HepG2 (cell line): Measurements from ENCODE around the gene DEDD2. TPM values are rescaled to one million over a fixed set of nuclear protein-coding genes. Genes with fewer than 3 reads are reported as not detected.
A peak's percentile ranks its signal among the peaks of the same experiment; 100 is the strongest.

Experiments
- AGO2 ChIP-seq: fragments of 200-400 bp; formaldehyde crosslinking; optimal IDR thresholded peaks from 2 replicates; pipeline ENCODE3; 2017; ENCODE audit warnings: mild to moderate bottlenecking, low read depth, low read length, moderate library complexity
- ATF2 ChIP-seq: sonication (generic); formaldehyde crosslinking; IDR thresholded peaks from 2 replicates; pipeline ENCODE4 v1.4.0; 2020; ENCODE audit warnings: missing genetic modification reagents
- EP300 ChIP-seq, 3 experiments: sonication (generic) in 1 of 3; formaldehyde crosslinking in 1 of 3; IDR thresholded peaks; 2 replicates each; pipeline versions ENCODE4 v1.5.1 to v1.6.1; 2011 to 2020; ENCODE audit warnings: low read depth in 2 of 3, low read length in 2 of 3, borderline replicate concordance in 1 of 3, improper control_type of control experiment in 1 of 3, mild to moderate bottlenecking in 1 of 3, missing genetic modification reagents in 1 of 3, moderate library complexity in 1 of 3
- JUND ChIP-seq: sonication (generic); formaldehyde crosslinking; IDR thresholded peaks from 2 replicates; pipeline ENCODE4 v1.8.0; 2022; ENCODE audit warnings: mild to moderate bottlenecking, missing genetic modification reagents
- NAIF1 ChIP-seq: sonication (generic); formaldehyde crosslinking; IDR thresholded peaks from 2 replicates; pipeline ENCODE4 v1.5.0; 2020; ENCODE audit warnings: mild to moderate bottlenecking, missing genetic modification reagents, borderline replicate concordance
- NCOA2 ChIP-seq: sonication (generic); formaldehyde crosslinking; IDR thresholded peaks from 2 replicates; pipeline ENCODE4 v1.8.0; 2022; ENCODE audit warnings: inconsistent platforms
- NONO ChIP-seq, 2 experiments: fragments of 450-650 bp in 1 of 2; sonication (generic) in 1 of 2; formaldehyde crosslinking in 1 of 2; IDR thresholded peaks in 1 of 2; conservative IDR thresholded peaks in 1 of 2; 2 replicates each; pipeline versions ENCODE4 v1.6.1 to v1.8.0; 2017 to 2022; ENCODE audit warnings: mild to moderate bottlenecking in 1 of 2, missing genetic modification reagents in 1 of 2, moderate library complexity in 1 of 2
- RBM22 ChIP-seq: fragments of 200-400 bp; formaldehyde crosslinking; optimal IDR thresholded peaks from 2 replicates; pipeline ENCODE3; 2017; ENCODE audit warnings: mild to moderate bottlenecking, low read length, moderate library complexity
- RXRA ChIP-seq: sonication (generic); formaldehyde crosslinking; IDR thresholded peaks from 2 replicates; pipeline ENCODE4 v1.5.1; 2020; ENCODE audit warnings: missing genetic modification reagents
- SATB2 ChIP-seq: sonication (generic); formaldehyde crosslinking; IDR thresholded peaks from 2 replicates; pipeline ENCODE4 v1.5.0; 2020; ENCODE audit warnings: missing genetic modification reagents
- TCF7L2 ChIP-seq: IDR thresholded peaks from 2 replicates; pipeline ENCODE4 v1.6.1; 2011; ENCODE audit warnings: mild to moderate bottlenecking, low read depth, low read length, moderate library complexity
- XRCC5 ChIP-seq: fragments of 200-400 bp; formaldehyde crosslinking; optimal IDR thresholded peaks from 2 replicates; pipeline ENCODE3; 2017; ENCODE audit warnings: mild to moderate bottlenecking, low read length
- ZC3H13 ChIP-seq: sonication (generic); formaldehyde crosslinking; IDR thresholded peaks from 2 replicates; pipeline ENCODE4 v1.8.1; 2023; ENCODE audit warnings: mild to moderate bottlenecking, missing genetic modification reagents, moderate library complexity
- ZKSCAN5 ChIP-seq: sonication (generic); formaldehyde crosslinking; IDR thresholded peaks from 2 replicates; pipeline ENCODE4 v1.5.1; 2020; ENCODE audit warnings: mild to moderate bottlenecking, missing genetic modification reagents
- ZNF318 ChIP-seq: sonication (generic); formaldehyde crosslinking; IDR thresholded peaks from 2 replicates; pipeline ENCODE4 v1.4.0; 2020; ENCODE audit warnings: mild to moderate bottlenecking, missing genetic modification reagents
- ZNF326 ChIP-seq: sonication (generic); formaldehyde crosslinking; IDR thresholded peaks from 2 replicates; pipeline ENCODE4 v1.4.0; 2020; ENCODE audit warnings: missing genetic modification reagents, borderline replicate concordance
- ZNF331 ChIP-seq: sonication (generic); formaldehyde crosslinking; IDR thresholded peaks from 2 replicates; pipeline ENCODE4 v1.4.0; 2020; ENCODE audit warnings: missing genetic modification reagents
- ZNF580 ChIP-seq: IDR thresholded peaks from 2 replicates; pipeline ENCODE4 v1.6.1; 2016; ENCODE audit warnings: low read depth, borderline replicate concordance
- polyA plus RNA-seq, 8 experiments: library from polyadenylated mRNA; depleted of rRNA in 3 of 8; stranded (reverse) in 7 of 8; unstranded in 1 of 8; fragments of >200 nt; fragmentation: Illumina TruSeq in 4 of 8; extraction: Trizol in 4 of 8; gene quantifications; 2 replicates each; pipeline versions ENCODE4 v1.2.1 to v1.2.3, GENCODE V29; 2011 to 2016; ENCODE audit warnings: low read depth in 4 of 8, missing spikeins in 1 of 8, mixed read lengths in 1 of 8; ENCODE audit not compliant: insufficient read depth in 1 of 8
- total RNA-seq, 5 experiments: library from RNA; depleted of rRNA; stranded (reverse); fragments of >200 nt; fragmentation: Illumina TruSeq; extraction: Trizol; gene quantifications; 2 replicates each; pipeline ENCODE4 v1.2.3, GENCODE V29; 2016; ENCODE audit warnings: low read depth in 1 of 5

DEDD2 gene
- total and polyA plus RNA-seq, 2 of the 13 experiments (the other 11 are each of a cell fraction or from before 2014, with no cell fraction given) = 19.2 to 24.7 TPM

- 0 out of 2 replicates have a peak, but pooled peaks have one; percentile 30 for TF ChIP-seq SATB2 (CRISPR knock-in tag)
- TF ChIP-seq NAIF1 (CRISPR knock-in tag) = no peak
- 0 out of 2 replicates have a peak, but pooled peaks have one; percentile 0 for TF ChIP-seq JUND (CRISPR knock-in tag)
- TF ChIP-seq ZKSCAN5 = no peak
- TF ChIP-seq ZC3H13 = no peak
- 0 out of 2 replicates have a peak, but pooled peaks have one; percentile 15 for TF ChIP-seq ZNF331 (CRISPR knock-in tag)
- TF ChIP-seq RXRA (CRISPR knock-in tag) = 0 out of 2 replicates have a peak, but pooled peaks have one; percentile 20
- no peak for TF ChIP-seq NONO (IDR thresholded peaks at IDR 0.05)
- TF ChIP-seq NONO (CRISPR knock-in tag; conservative IDR thresholded peaks at IDR 0.05) = peak; percentile 13; the same call in 1 of the 2 replicates
- no peak for TF ChIP-seq NCOA2 (CRISPR knock-in tag)
- TF ChIP-seq XRCC5 = no peak
- no peak for TF ChIP-seq ATF2 (CRISPR knock-in tag)
- peak; percentile 91; the same call in 1 of the 2 replicates for TF ChIP-seq ZNF326
- TF ChIP-seq EP300 (IDR thresholded peaks at IDR 0.05; ENCODE audit: low read depth in 2 of 2, low read length in 2 of 2) = 0 out of 4 replicates have a peak, but pooled peaks of 1 of the 2 experiments have one; percentile 27
- no peak for TF ChIP-seq EP300 (CRISPR knock-in tag; IDR thresholded peaks at IDR 0.05; ENCODE audit: borderline replicate concordance)
- peak; percentile 97 for TF ChIP-seq RBM22
- no peak for TF ChIP-seq TCF7L2
- TF ChIP-seq ZNF318 = 0 out of 2 replicates have a peak, but pooled peaks have one; percentile 15
- TF ChIP-seq ZNF580 (CRISPR knock-in tag) = no peak
- peak; percentile 76 for TF ChIP-seq AGO2
These were observed 29.6 kb upstream of the DEDD2 start (continued) for GRCh38 chr19:42246922-42247639.
